ENCODE measurements around the gene KPTN. TPM values are rescaled to one million over a fixed set of nuclear protein-coding genes. Genes with fewer than 3 reads are reported as not detected.

Gene KPTN
- total and polyA plus RNA-seq, 2 of the 13 experiments (the other 11 are each of a cell fraction or from before 2014, with no cell fraction given), result 9.1 to 13.3 TPM

- TF ChIP-seq DMTF1 (CRISPR knock-in tag; IDR thresholded peaks at IDR 0.05), result no peak
- peak; percentile 71; the same call in 1 of the 2 replicates for TF ChIP-seq ZNF558 (CRISPR knock-in tag; IDR thresholded peaks at IDR 0.05; ENCODE audit: borderline replicate concordance)
- 0 out of 2 replicates have a peak, but pooled peaks have one; percentile 13 for TF ChIP-seq ZNF292 (CRISPR knock-in tag; IDR thresholded peaks at IDR 0.05; ENCODE audit: borderline replicate concordance, low read depth)
- TF ChIP-seq GABPB1 (CRISPR knock-in tag; IDR thresholded peaks at IDR 0.05), result peak; percentile 65; the same call in 1 of the 2 replicates
- TF ChIP-seq MXD3 (CRISPR knock-in tag; IDR thresholded peaks at IDR 0.05), result peak; percentile 89
- 0 out of 2 replicates have a peak, but pooled peaks have one; percentile 38 for TF ChIP-seq ZZZ3 (CRISPR knock-in tag; IDR thresholded peaks at IDR 0.05; ENCODE audit: borderline replicate concordance)
- peak; percentile 68; the same call in 1 of the 2 replicates for TF ChIP-seq MIER2 (CRISPR knock-in tag; IDR thresholded peaks at IDR 0.05)
- TF ChIP-seq ZNF557 (CRISPR knock-in tag; IDR thresholded peaks at IDR 0.05), result 0 out of 2 replicates have a peak, but pooled peaks have one; percentile 19
- peak; percentile 55; the same call in 1 of the 2 replicates for TF ChIP-seq ZNF350 (CRISPR knock-in tag; IDR thresholded peaks at IDR 0.05; ENCODE audit: borderline replicate concordance, low read depth)
- TF ChIP-seq ZFY (CRISPR knock-in tag; IDR thresholded peaks at IDR 0.05), result peak; percentile 79
- TF ChIP-seq ZNF441 (CRISPR knock-in tag; IDR thresholded peaks at IDR 0.05; ENCODE audit: borderline replicate concordance), result peak; percentile 42; the same call in 1 of the 2 replicates
- 0 out of 2 replicates have a peak, but pooled peaks have one; percentile 57 for TF ChIP-seq KMT2A (CRISPR knock-in tag; IDR thresholded peaks at IDR 0.05)
- 0 out of 2 replicates have a peak, but pooled peaks have one; percentile 31 for TF ChIP-seq ZBED4 (CRISPR knock-in tag; IDR thresholded peaks at IDR 0.05; ENCODE audit: borderline replicate concordance)
- peak; percentile 29 to 60; a peak in 3 of 4 replicates for TF ChIP-seq HMGXB4 (CRISPR knock-in tag; IDR thresholded peaks at IDR 0.05; ENCODE audit: borderline replicate concordance in 1 of 2, low read depth in 1 of 2)
- peak; percentile 74 for TF ChIP-seq SALL1 (CRISPR knock-in tag; IDR thresholded peaks at IDR 0.05)
- TF ChIP-seq CBX2 (IDR thresholded peaks at IDR 0.05; ENCODE audit: low read depth, low read length), result no peak
- TF ChIP-seq CBX2 (CRISPR knock-in tag; IDR thresholded peaks at IDR 0.05; ENCODE audit: low read depth), result peak; percentile 72; the same call in 1 of the 2 replicates
- TF ChIP-seq ZBTB8A (CRISPR knock-in tag; IDR thresholded peaks at IDR 0.05; ENCODE audit: borderline replicate concordance, low read depth), result no peak
- no peak for TF ChIP-seq MAFF (IDR thresholded peaks at IDR 0.05; ENCODE audit: low read depth, low read length)
- TF ChIP-seq KDM5B (CRISPR knock-in tag; IDR thresholded peaks at IDR 0.05; ENCODE audit: borderline replicate concordance), result peak; percentile 93
Observed at GRCh38 chr19:47430041-47430802, 53.8 kb downstream of the KPTN start (continued).
